Activated CD4-positive, alpha-beta T cell treated with anti-CD3 and anti-CD28 coated beads, Interleukin-10, Interleukin-2, amounts not matched to agents 100 ng/mL and 50 ng/mL, durations not matched to agents 16 hours and 8 hours (primary cell): Measurements from ENCODE around the gene SNX11.
"Not testable (repeated sequence)": the region's sequence is repeated elsewhere in the genome, so short reads cannot be mapped to it uniquely, and the experiment has no call there.

Source experiments
- DNase-seq: peaks from one replicate; pipeline ENCODE4 v3.0.0-alpha.2; 2020

Gene SNX11

GRCh38 chr17:48107137-48108055 is at the start of gene SNX11:
TSS of gene SNX11 (plus strand) at chr17:48107766. CDS start at chr17:48112044, 4,278 bp downstream.
- peak; percentile 94 for DNase-seq

GRCh38 chr17:48058393-48059124 is 49.0 kb upstream of the SNX11 start:
- no peak for DNase-seq

GRCh38 chr17:48059125-48059668 is 48.4 kb upstream of the SNX11 start:
- DNase-seq, result no peak

- no peak for DNase-seq
Observed at GRCh38 chr17:48060249-48060648, 47.3 kb upstream of the SNX11 start.

GRCh38 chr17:48062273-48062672 is 45.3 kb upstream of the SNX11 start:
- DNase-seq, result no peak

- no peak for DNase-seq
Observed at GRCh38 chr17:48064638-48065037, 42.9 kb upstream of the SNX11 start.

GRCh38 chr17:48066192-48066591 is 41.4 kb upstream of the SNX11 start:
- no peak for DNase-seq

- DNase-seq, result no peak
Observed at GRCh38 chr17:48066656-48067055, 40.9 kb upstream of the SNX11 start.

GRCh38 chr17:48067245-48067644 is 40.3 kb upstream of the SNX11 start:
- no peak for DNase-seq

GRCh38 chr17:48067808-48068207 is 39.8 kb upstream of the SNX11 start:
- DNase-seq, result not testable (repeated sequence)

GRCh38 chr17:48068491-48068961 is 39.0 kb upstream of the SNX11 start:
- DNase-seq, result no peak

GRCh38 chr17:48070195-48070594 is 37.4 kb upstream of the SNX11 start:
- no peak for DNase-seq

GRCh38 chr17:48071654-48072053 is 35.9 kb upstream of the SNX11 start:
- no peak for DNase-seq

- not testable (repeated sequence) for DNase-seq
Observed at GRCh38 chr17:48072811-48073210, 34.8 kb upstream of the SNX11 start.

- DNase-seq, result not testable (repeated sequence)
Observed at GRCh38 chr17:48073566-48074094, 33.9 kb upstream of the SNX11 start.

GRCh38 chr17:48074322-48075081 is 33.1 kb upstream of the SNX11 start:
- DNase-seq, result peak; percentile 75

- not testable (repeated sequence) for DNase-seq
Observed at GRCh38 chr17:48077152-48077551, 30.4 kb upstream of the SNX11 start.

GRCh38 chr17:48081858-48082257 is 25.7 kb upstream of the SNX11 start:
- no peak for DNase-seq

- DNase-seq, result no peak
Observed at GRCh38 chr17:48084932-48085331, 22.6 kb upstream of the SNX11 start.

- DNase-seq, result no peak
Observed at GRCh38 chr17:48093341-48094045, 14.1 kb upstream of the SNX11 start.

- no peak for DNase-seq
Observed at GRCh38 chr17:48095611-48096010, 12.0 kb upstream of the SNX11 start.

GRCh38 chr17:48100160-48100559 is 7.4 kb upstream of the SNX11 start:
- DNase-seq, result no peak
